ENCODE measurements around the gene CCM2.

CCM2 gene

GRCh38 chr7:45065031-45065995 lies 65.3 kb downstream of the CCM2 start:
- DNase-seq (ENCODE audit: low read depth in 2 of 2) = no peak

GRCh38 chr7:45066409-45066808 lies 66.4 kb downstream of the CCM2 start:
- no peak for DNase-seq (ENCODE audit: low read depth in 2 of 2)

GRCh38 chr7:45067582-45067981 lies 67.6 kb downstream of the CCM2 start:
- no peak for DNase-seq (ENCODE audit: low read depth in 2 of 2)

- DNase-seq (ENCODE audit: low read depth in 2 of 2) = no peak
Measured at GRCh38 chr7:45068236-45069023, 68.4 kb downstream of the CCM2 start.

GRCh38 chr7:45069444-45070253 lies 69.6 kb downstream of the CCM2 start:
- DNase-seq (ENCODE audit: low read depth in 2 of 2) = no peak

GRCh38 chr7:45070254-45070642 lies 70.2 kb downstream of the CCM2 start:
- DNase-seq (ENCODE audit: low read depth in 2 of 2) = no peak

GRCh38 chr7:45071528-45071927 lies 71.5 kb downstream of the CCM2 start:
- no peak for DNase-seq (ENCODE audit: low read depth in 2 of 2)

- no peak for DNase-seq (ENCODE audit: low read depth in 2 of 2)
Measured at GRCh38 chr7:45072131-45073030, 72.4 kb downstream of the CCM2 start.

- DNase-seq (ENCODE audit: low read depth in 2 of 2) = no peak
Measured at GRCh38 chr7:45073031-45073785, 73.2 kb downstream of the CCM2 start.

- no peak for DNase-seq (ENCODE audit: low read depth in 2 of 2)
Measured at GRCh38 chr7:45073786-45074527, 74.0 kb downstream of the CCM2 start.

- DNase-seq (ENCODE audit: low read depth in 2 of 2) = no peak
Measured at GRCh38 chr7:45074528-45075354, 74.7 kb downstream of the CCM2 start.

GRCh38 chr7:45075355-45075644 lies 75.3 kb downstream of the CCM2 start:
- no peak for DNase-seq (ENCODE audit: low read depth in 2 of 2)

- DNase-seq (ENCODE audit: low read depth in 2 of 2) = no peak
Measured at GRCh38 chr7:45075871-45076796, 76.1 kb downstream of the CCM2 start.

- DNase-seq (ENCODE audit: low read depth in 2 of 2) = no peak
Measured at GRCh38 chr7:45076946-45077345, 76.9 kb downstream of the CCM2 start.

GRCh38 chr7:45077579-45077978 lies 77.6 kb downstream of the CCM2 start:
- no peak for DNase-seq (ENCODE audit: low read depth in 2 of 2)

- DNase-seq (ENCODE audit: low read depth in 2 of 2) = no peak
Measured at GRCh38 chr7:45078125-45078681, 78.2 kb downstream of the CCM2 start.

- no peak for DNase-seq (ENCODE audit: low read depth in 2 of 2)
Measured at GRCh38 chr7:45080265-45080957, 80.4 kb downstream of the CCM2 start.
